Epidermal melanocyte (primary cell): Measurements from ENCODE around the gene KISS1.

Source experiments
- DNase-seq: peaks from one replicate; pipeline ENCODE4 v3.0.0; 2011; ENCODE audit warnings: low spot score; ENCODE audit not compliant: insufficient read length

Gene KISS1

DNA sequence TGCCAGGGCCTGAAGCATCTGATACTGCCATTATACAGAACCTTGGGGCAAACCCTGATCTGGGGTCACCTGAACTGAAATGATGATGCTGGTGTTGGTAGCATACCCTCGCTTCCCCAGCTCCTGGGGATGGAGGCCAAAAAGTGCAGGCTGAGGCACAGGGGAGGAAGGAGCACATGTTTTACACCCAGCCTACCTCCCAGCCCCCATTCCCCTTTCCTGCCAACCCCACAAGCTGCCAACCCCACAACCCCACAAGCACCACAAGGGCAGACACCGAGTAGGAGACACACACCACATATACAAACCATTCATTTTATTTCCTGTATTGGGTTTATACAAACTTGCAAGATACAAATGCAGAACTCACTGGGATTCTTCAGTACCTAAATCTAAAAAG lies 22.3 kb upstream of the KISS1 start:
- no peak for DNase-seq

DNA sequence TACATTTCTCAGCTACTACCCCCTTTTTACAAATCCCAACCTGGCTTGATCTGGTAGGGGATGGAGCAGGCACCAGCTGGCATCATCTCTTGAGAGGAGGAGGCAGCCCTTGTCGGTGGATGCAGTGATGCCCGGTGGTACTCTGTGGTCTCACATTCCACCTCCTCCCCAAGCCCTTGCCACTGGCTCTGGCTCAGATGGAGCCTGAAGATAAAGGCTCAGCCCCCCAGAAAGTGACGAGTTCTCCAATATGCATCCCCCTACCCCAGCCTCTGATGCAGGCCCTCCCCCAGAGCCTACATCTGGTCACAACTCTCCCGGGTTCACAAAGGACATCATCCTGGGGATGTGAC lies 21.3 kb upstream of the KISS1 start:
- DNase-seq, result no peak

DNA sequence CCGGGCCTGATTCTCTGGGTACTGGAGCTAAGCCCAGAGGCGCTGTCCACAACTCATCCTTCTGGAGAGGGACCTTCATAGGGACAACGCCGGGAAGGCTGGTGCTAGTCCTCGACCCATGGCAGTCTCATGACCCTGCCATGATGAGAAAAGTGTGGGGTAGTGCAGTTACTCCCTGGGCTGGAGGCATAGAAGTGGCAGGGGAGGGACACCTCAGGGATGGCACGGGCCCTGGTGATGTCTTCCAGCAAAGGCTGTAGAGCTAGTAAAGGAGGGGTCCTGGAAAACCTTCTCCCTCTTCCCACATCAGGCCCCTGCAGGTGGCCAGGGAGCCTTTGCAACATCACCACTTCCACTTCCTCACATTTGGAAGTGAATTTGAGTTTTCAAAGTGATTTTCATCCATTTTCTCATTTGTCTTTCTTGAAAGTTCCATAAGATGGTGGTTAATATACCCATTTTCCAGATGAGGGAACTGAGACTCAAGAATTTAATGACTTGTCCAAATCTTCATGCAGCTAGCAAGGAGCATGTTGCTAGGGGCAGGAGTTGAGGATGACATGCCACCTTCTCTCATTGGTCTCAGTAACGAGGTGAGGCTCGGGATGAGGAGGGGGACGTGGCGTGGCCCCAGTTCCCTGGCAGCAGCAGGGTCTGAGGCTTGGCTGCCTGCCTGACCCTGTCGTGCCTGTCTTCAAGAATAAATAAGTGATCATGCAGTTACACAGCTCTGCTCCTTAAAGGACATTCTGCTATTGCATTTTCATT lies 20.8 kb upstream of the KISS1 start:
- DNase-seq, result no peak

DNA sequence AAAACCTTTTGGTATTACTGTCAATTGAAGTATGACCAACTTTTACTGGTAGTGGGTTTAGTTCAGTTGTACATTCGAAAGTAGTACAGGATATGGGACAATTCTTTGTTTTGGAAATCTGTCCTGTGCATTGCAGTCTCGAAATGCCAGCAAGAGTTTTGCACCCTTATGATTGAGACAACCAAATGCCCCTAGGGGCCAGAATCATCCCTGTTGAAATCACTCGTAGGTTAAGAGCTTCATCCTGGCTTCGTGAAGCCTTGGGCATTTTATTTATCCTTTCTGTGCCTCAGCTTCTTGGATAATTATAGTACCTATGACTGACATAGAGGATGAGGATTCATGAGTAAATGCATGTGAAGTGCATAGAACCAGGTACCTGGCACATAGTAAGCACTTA lies 19.9 kb upstream of the KISS1 start:
- no peak for DNase-seq

DNA sequence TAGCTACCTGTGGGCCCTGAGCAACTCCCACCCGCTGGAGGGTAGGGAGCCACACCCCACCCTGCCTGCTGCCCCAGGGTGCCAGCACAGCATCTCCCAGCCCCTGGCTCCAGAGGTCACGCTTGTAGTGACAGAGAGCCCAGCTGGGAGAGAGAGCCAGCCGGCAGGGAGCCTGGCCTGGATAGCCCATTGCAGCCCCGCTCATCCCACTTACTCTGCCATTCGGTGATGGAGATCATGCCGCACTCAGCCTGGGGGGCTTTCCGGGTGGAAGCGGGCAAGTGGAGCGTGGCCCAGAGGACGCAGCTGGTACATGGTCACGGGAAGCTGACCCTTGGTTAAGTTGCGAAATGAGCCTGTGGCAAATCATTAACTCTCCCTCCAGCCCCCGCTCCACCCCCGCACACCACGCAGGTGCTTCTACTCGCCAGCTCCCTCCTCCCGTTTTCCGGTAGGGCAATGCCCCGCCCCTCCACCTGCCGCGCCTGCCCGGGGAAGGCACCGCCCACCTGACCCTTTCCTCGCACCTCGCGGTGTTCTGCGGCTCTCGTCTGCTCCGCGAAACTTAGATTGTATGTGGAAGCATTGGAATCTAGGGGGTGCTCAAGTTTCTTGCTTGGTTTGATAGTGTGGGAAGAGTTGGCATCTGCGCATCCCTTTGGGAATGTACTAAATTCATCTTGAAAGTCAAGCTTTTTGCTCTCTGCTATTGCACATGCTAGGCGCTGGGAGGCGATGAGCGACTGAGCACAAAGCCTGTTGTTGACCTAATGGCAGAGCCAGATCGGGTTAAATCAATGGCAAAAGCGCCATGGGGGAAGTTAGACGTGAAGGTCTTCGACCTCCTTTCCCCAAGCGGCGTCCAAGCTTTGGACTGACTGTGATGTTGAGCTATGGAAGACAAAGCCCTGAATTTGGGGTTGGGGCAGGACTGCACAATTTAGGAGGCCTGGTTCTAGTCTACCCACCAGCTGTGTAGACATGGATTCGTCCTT lies 17.7 kb upstream of the KISS1 start, which contains the start of gene GOLT1A:
TSS of gene GOLT1A (minus strand) at position 321 of the 995 bp plus-strand sequence. CDS start at position 239, 82 bp downstream.
- peak; percentile 62 for DNase-seq

DNA sequence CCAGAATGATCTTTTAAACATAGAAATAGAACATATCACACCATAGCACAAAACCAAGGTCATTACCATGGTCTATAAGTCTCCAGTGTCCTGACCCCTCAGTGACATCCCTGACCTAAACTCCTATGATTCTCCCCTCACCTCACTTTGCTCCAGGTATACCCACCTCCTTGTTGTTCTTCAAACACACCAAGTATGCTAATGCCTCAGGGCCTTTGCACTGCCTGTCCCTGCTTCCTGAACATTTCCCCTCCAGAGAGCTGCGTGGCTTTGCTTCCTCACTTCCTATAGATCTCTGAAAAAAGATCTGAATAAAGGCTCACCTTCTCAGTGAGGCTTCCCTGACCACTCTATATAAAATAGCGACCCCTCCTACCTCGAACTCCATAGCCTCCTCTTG lies 16.4 kb upstream of the KISS1 start:
- DNase-seq, result no peak

DNA sequence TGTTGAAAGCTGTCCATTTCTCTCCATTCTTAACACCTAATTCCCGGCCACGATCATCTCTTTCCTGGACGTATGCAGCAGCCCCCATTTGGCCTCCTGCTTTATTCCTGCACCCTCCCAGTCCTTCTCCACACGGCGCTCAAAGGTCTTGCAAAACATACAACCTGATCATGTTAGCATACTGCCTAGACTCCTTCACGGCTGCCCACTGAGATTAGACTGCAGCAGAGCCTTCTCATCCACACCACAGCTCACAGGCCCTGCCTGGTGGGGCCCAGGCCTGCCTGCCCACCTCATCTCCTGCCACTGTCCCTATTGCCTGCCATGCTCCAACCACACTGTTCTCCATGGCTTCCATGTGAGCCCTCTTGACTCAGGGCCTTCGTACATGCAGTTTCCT lies 14.8 kb upstream of the KISS1 start:
- no peak for DNase-seq

DNA sequence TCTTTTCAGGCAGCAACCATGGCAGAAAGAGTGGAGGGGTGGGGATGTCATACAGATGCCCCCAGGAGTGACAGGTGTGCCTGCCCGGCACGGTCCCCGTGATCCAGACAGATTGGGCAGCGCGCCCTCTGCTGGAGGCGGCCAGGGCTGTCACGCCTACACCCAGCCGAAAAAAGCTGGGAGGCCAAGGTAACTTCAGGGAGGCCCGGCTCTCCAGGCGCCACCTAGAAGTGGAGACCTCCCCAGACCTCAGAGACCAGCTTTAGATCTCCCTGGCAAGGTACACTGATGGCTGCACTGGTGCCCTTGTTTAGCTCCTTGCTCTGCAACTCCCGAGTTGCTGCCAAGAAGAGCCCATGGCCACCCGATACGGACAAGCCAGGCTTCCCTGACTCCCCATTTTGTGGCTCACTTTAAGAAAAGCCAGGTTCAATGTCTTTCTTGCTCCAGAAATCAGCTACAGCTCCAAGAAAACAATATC lies 10.9 kb upstream of the KISS1 start:
- DNase-seq, result peak; percentile 73

DNA sequence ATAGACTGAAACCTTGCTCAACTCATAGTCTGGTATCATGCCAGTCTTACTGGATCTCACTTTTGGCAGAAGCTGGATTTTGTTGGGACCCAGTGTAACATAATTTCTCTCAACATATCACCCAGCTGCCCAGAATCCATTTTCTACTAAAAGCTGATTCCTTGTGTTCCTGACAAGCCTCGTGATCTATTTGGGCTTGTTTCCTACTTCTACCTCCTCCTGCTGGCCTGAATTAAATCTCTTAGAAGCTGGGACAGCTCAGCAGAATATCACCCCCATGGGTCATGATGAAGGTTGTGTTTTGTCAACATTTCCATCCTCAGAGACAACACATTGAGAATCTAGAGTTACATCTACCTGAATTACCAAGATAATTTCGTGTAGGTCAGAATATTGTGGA lies 9.8 kb upstream of the KISS1 start:
- DNase-seq, result no peak

DNA sequence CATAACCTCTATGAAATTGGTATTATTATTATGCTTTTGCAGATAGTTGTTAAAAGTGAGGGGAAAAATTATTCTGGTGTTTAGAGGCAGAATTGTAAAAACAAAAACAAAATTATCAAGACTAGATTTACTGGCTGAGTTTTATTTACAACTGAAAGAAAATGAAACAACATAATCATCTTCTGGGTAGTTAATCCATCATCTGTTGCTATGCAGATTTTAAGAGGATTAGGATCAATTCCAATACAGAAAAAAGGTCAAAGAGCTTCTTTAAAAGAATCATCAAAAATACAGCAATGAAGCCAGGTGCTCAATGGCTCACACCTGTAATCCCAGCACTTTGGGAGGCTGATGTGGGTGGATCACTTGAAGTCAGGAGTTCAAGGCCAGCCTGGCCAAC lies 9.2 kb upstream of the KISS1 start:
- no peak for DNase-seq

DNA sequence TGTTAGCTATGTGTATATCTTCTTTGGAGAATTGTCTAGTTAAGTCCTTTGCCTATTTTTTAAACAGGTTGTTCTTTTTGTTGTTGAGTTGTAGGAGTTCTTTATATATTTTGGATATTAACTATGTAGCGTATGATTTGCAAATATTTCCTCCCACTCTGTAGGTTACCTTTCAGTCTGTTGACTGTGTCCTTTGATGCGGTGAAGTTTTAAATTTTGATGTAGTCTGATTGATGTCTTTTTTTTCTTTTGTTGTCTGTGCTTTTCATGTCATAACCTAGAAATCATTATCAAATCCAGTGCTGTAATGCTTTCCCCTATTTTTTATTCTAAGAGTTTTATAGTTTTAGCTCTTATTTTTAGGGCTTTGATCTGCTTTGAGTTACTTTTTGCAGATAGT lies 8.7 kb upstream of the KISS1 start:
- no peak for DNase-seq

DNA sequence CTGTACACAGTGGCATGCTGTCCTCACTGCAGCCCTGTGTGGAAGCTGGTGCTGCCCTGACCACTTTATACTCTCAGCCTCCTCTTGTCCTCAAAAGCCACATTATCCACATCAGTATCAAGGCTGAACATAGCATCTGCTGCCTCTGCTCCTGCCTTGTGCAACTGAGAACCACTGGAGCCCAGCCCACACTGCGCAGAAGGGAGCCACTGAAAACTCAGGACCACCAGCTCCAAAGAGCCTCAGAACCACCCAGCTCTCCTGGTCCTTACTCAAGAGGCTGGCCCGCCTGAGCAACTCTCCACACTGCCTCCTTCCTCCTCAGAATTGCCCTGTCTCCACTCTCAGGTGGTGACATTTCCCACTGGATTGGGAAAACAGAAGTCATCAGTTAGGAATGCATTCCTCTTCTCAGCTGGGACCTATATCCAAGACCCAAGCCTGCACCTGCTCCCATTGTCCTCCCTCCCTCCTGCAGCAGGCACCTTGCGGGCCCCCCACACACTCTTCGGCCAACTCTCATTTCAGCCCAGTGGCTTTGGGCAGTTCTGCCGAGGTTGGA lies 7.0 kb upstream of the KISS1 start:
- no peak for DNase-seq

DNA sequence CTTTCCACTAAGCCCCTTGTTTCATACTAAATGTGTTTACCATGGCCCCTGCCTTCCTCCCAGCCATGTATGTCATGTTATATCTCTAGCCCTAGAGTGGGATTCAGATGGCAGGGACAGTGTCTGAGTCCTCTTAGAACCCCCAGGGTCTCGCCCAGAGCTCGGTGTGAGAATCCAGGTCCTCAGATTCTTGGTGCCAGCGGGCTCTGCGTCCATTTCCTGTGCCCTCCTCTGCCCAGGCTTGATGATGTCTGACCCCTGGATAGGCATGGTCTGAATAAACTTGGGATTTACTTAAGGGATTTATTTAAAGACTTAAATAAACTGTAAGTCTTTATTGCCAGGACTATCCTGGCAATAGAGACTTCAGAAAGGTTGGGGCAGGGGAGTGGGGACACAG lies 6.2 kb upstream of the KISS1 start:
- no peak for DNase-seq

DNA sequence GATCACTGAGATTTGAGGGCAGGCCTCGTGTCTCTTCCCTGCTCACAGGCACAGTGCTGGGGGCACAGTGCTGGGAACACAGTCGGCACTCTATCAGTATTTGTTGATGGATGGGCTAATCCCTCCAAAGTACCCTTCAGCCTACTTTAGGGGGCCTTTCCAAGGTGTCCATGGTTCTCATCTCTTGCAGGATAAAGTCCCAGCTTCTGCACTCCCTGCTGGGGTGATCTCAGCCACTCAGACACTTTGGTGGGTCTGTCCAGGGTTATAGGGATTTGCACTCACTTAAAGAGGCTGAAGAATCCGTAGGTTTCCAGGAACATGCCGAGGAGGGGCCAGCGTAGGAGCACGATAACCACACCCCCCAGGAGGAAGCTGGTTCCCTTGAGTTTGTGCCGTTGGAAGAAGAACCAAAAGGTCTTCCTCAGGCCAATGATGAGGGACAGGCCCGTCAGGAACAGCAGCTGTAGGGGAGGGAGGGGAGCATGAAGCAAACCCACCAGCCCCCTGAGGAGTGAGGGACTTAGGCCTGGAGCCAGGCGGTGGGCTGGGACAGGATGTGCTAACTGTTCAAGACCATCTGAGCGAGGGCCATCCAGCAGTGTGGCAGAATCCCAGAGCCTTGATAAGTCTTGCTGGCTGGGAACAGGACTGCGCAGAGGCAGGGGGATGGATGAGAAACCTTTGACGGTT lies 5.2 kb upstream of the KISS1 start:
- no peak for DNase-seq

DNA sequence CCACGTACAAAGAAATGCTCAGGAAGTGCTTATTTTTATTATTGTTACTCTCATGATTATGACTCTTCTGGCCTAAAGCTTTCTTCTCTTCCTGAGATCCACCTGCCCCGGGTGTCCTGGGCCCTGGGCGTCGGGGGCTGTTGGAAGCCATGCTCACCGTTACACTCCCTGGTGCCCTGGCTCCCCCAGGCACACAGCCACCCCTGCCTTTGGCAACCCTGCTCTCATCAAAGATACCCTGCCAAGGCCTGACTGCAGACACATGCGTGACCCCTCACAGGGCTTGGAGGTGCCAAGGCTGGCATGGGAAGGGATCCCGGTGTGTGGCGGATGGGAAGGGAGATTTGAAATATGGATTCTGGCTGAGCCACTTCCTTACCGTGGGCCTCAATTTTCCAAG lies 3.3 kb upstream of the KISS1 start:
- DNase-seq, result no peak

DNA sequence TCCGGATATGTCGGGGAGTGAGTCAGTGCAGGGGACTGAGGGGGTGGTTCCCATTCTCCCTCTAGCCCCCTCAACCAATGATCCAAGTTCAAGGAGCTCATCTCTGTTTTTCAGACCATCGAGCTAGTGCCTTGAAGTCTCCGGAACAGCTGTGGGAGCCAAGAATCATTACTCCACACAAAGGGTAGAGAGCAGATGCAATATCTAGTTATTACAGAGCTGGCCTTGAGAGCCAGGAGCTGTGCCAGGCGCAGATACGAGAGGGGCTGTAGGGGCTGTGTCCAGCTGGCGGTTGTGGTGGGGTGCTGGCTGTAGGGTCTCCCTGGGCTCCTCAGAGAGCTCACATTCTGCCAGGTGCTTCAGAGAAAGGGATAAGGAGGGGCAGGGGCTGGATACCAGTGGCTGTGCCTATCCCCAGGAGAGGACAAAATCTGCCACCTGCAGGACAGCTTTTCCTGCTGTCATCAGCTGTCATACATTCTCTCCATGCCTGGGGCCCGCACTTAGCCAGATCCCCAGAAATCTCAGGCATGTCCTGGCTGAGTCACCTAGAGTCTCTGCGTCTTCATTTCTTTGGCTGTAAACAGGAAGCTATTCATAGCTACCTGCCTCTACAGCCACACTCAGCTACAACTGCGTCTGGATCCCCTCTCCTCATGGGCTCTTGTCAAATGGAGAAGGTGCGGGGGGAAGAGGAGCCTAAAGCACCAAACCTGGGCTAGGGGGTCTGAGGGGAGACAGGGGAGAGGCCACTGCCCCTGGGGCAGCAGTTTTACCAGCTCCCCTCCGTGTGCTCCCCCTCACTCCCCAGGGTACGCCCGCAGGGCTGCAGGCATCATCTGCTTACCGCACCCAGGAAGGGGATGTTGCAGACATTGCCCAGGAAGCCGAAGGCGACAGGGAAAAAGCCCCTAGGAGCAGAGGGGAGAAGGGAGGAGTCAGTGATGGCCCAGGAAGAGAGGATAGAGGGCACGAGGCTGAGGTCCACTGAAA lies 2.4 kb upstream of the KISS1 start:
- no peak for DNase-seq

DNA sequence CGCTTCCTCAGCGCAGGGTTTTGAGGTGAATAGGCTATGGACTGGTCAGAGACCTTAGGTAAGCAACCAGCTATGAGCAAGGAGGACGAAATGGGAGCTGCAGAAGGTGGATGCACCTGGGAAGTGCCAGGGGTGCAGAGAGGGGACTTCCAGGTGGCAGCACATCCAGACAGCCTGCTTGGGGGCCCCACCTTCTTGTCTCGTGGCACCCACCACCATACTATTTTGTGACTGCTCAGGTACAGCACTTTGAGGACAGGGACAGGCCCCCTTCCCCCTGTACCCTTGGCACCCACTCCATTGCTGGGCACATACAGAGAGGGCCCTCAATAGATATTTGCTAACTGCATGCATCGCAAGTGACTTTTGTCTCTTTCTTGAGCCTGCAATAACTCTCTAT lies 777 bp upstream of the KISS1 start:
- DNase-seq, result no peak

DNA sequence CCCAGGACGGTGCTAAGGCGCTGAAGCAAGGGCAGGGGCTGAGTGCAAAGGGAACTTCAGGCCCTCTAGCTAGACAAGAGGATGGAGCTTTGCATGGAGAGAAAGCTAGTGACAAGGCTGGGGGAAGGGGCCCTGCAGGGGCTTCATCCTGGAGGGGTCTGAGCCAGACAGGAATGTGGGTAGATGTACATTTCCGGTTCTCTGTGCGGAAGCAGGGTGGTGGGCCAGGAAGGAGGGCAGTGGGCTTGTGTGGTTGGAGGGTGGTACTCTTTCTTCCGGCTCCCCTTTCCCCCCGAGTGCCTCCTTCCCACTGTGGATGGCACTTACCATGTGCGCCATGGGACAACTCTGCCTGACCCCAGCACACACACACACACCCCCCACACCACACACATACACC lies 1.5 kb downstream of the KISS1 start:
- no peak for DNase-seq

DNA sequence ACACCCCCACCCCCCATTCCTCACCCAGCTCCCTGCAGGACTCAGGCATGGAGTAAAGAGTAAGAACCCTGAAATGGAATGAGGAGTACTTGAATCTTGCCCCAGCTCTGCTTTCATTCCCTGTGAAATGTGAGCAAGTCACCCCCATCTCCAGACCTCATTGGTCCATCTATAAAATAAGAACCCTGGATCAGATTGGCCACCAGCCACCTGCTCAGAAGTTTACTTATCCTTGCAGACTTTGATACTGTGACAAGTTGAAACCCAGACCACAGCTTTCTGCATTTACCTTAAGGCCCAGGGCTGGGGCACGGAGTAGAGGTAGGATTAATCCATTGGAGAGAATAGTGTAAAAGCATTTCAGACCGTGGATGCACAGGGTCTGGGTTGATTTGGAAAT lies 2.2 kb downstream of the KISS1 start:
- DNase-seq, result no peak
